GM23338 (cell line): ENCODE data around the gene SLFN13. TPM values are rescaled to one million over a fixed set of nuclear protein-coding genes. Genes with fewer than 3 reads are reported as not detected.

Experiments
- ATAC-seq: fragments of 200-7000 bp; cut with Tn5 transposase; 3 replicates; pipeline ENCODE4 v1.9.1; 2020
- DNase-seq: peaks from one replicate; pipeline ENCODE4 v3.0.0-alpha.2; 2015; ENCODE audit warnings: low spot score
- H2AFZ ChIP-seq: fragments of 200-600 bp; sonication (generic); 2 replicates; pipeline ENCODE4 v1.8.0; 2016; ENCODE audit warnings: antibody characterized with exemption, mild to moderate bottlenecking, moderate library complexity
- H3F3A ChIP-seq: fragments of 200-600 bp; sonication (generic); replicated peaks from 2 replicates; pipeline ENCODE4 v1.8.0; 2017; ENCODE audit warnings: antibody characterized with exemption, mixed run types, low read depth
- H3K27ac ChIP-seq: fragments of 200-600 bp; sonication (generic); 2 replicates; pipeline ENCODE4 v1.6.1; 2016; ENCODE audit warnings: low read depth
- H3K27me3 ChIP-seq: fragments of 200-600 bp; sonication (generic); 2 replicates; pipeline ENCODE4 v1.8.0; 2016; ENCODE audit warnings: mild to moderate bottlenecking, mixed run types, moderate library complexity; ENCODE audit not compliant: insufficient read depth
- H3K36me3 ChIP-seq: fragments of 200-600 bp; sonication (generic); 2 replicates; pipeline ENCODE4 v1.8.0; 2016; ENCODE audit warnings: mild to moderate bottlenecking; ENCODE audit not compliant: insufficient read depth
- H3K4me1 ChIP-seq: fragments of 200-600 bp; sonication (generic); 2 replicates; pipeline ENCODE4 v1.8.0; 2016; ENCODE audit warnings: mild to moderate bottlenecking, moderate library complexity; ENCODE audit not compliant: insufficient read depth
- H3K4me2 ChIP-seq: fragments of 200-600 bp; sonication (generic); 2 replicates; pipeline ENCODE4 v1.7.1; 2017; ENCODE audit warnings: mixed run types
- H3K4me3 ChIP-seq: fragments of 200-600 bp; sonication (generic); 2 replicates; pipeline ENCODE4 v1.6.1; 2016; ENCODE audit warnings: mixed run types
- H3K79me2 ChIP-seq: fragments of 200-600 bp; sonication (generic); replicated peaks from 2 replicates; pipeline ENCODE4 v1.8.0; 2017; ENCODE audit warnings: mild to moderate bottlenecking; ENCODE audit not compliant: insufficient read depth
- H3K9me2 ChIP-seq: fragments of 200-600 bp; sonication (generic); 2 replicates; pipeline ENCODE4 v1.8.0; 2017; ENCODE audit not compliant: insufficient read depth
- H4K20me1 ChIP-seq: fragments of 200-600 bp; sonication (generic); replicated peaks from 2 replicates; pipeline ENCODE4 v1.8.0; 2017; ENCODE audit warnings: mild to moderate bottlenecking; ENCODE audit not compliant: insufficient read depth
- H3K27ac Mint-ChIP-seq: 2 replicates; pipeline ENCODE4 v1.8.0; 2020; ENCODE audit warnings: inconsistent platforms, mild to moderate bottlenecking, moderate library complexity, mixed read lengths
- H3K27me3 Mint-ChIP-seq: 3 replicates; pipeline ENCODE4 v1.8.0; 2022; ENCODE audit warnings: low read depth, mild to moderate bottlenecking, moderate library complexity, mixed read lengths, inconsistent platforms; ENCODE audit not compliant: insufficient read depth, poor library complexity
- H3K36me3 Mint-ChIP-seq: 3 replicates; pipeline ENCODE4 v1.8.0; 2021; ENCODE audit warnings: low read depth, mild to moderate bottlenecking, inconsistent platforms, moderate library complexity, mixed read lengths
- H3K4me1 Mint-ChIP-seq: 3 replicates; pipeline ENCODE4 v1.8.0; 2020; ENCODE audit warnings: mild to moderate bottlenecking, inconsistent platforms, mixed read lengths
- H3K4me3 Mint-ChIP-seq: 3 replicates; pipeline ENCODE4 v1.8.0; 2021; ENCODE audit warnings: moderate library complexity, mild to moderate bottlenecking, inconsistent platforms, mixed read lengths
- H3K9me3 Mint-ChIP-seq: 3 replicates; pipeline ENCODE4 v1.8.0; 2020; ENCODE audit warnings: moderate library complexity, mild to moderate bottlenecking, inconsistent platforms, mixed read lengths
- CREB1 ChIP-seq: fragments of 250-450 bp; sonication (Bioruptor Pico); IDR thresholded peaks from 2 replicates; pipeline ENCODE4 v1.5.0; 2020; ENCODE audit warnings: low read depth, mild to moderate bottlenecking, moderate library complexity
- CTCF ChIP-seq, 2 experiments: fragments of 200-600 bp in 1 of 2; sonication (generic) in 1 of 2; conservative IDR thresholded peaks; 2 replicates each; pipeline versions ENCODE4 v1.5.1 to v1.6.1; 2016 to 2017; ENCODE audit warnings: antibody characterized with exemption in 2 of 2, low read depth in 2 of 2, mild to moderate bottlenecking in 2 of 2, moderate library complexity in 1 of 2
- EZH2 ChIP-seq: fragments of 200-600 bp; sonication (generic); IDR thresholded peaks from one replicate; pipeline ENCODE4 v1.8.0; 2017; ENCODE audit warnings: antibody characterized with exemption, mild to moderate bottlenecking, low read depth; ENCODE audit not compliant: unreplicated experiment
- EZH2phosphoT487 ChIP-seq: fragments of 200-600 bp; sonication (generic); IDR thresholded peaks from one replicate; pipeline ENCODE4 v1.8.1; 2018; ENCODE audit warnings: antibody characterized with exemption; ENCODE audit not compliant: unreplicated experiment
- JUNB ChIP-seq: IDR thresholded peaks from one replicate; pipeline ENCODE4 v1.6.1; 2016; ENCODE audit warnings: antibody characterized with exemption; ENCODE audit not compliant: unreplicated experiment
- NANOG ChIP-seq: IDR thresholded peaks from 2 replicates; pipeline ENCODE4 v1.6.1; 2016; ENCODE audit warnings: antibody characterized with exemption, borderline replicate concordance
- REST ChIP-seq: IDR thresholded peaks from one replicate; pipeline ENCODE4 v1.6.1; 2018; ENCODE audit warnings: antibody characterized with exemption; ENCODE audit not compliant: unreplicated experiment
- STAT1 ChIP-seq: IDR thresholded peaks from one replicate; pipeline ENCODE4 v1.6.1; 2016; ENCODE audit warnings: antibody characterized with exemption; ENCODE audit not compliant: unreplicated experiment
- ZNF331 ChIP-seq: fragments of 250-450 bp; sonication (Bioruptor Pico); IDR thresholded peaks from 2 replicates; pipeline ENCODE4 v1.5.0; 2020; ENCODE audit warnings: low read depth, mild to moderate bottlenecking, moderate library complexity
- polyA plus RNA-seq: library from polyadenylated mRNA; unstranded; fragments of >200 nt; fragmentation: Nextera tagmentation; extraction: Ambion mirVana; gene quantifications from 2 replicates; pipeline ENCODE4 v1.2.1, GENCODE V29; 2016
- total RNA-seq: library from RNA; depleted of rRNA; stranded (reverse); fragments of >200 nt; shearing (Covaris generic); gene quantifications from 2 replicates; pipeline ENCODE4 v1.2.3, GENCODE V29; 2014

The SLFN13 gene
- total and polyA plus RNA-seq, 2 experiments from 2014 or later: 1.0 to 3.1 TPM

- no peak for TF ChIP-seq CTCF (conservative IDR thresholded peaks at IDR 0.05; ENCODE audit: low read depth in 2 of 2)
- no peak for TF ChIP-seq JUNB
- no peak for TF ChIP-seq EZH2phosphoT487
- no peak for TF ChIP-seq CREB1 (CRISPR knock-in tag)
- TF ChIP-seq NANOG: no peak
- TF ChIP-seq ZNF331 (CRISPR knock-in tag): no peak
- TF ChIP-seq EZH2: no peak
- no peak for TF ChIP-seq REST
These were observed 42.9 kb upstream of the SLFN13 start (continued) for GRCh38 chr17:35491417-35491816.

- Histone ChIP-seq H3K36me3 (no peaks in the 10 kb centered on the region), H2AFZ (no peak overlapping the region), H3K27me3 (peaks cover 100% of the 10 kb centered on the region), H4K20me1 (peaks cover 25% of the 10 kb centered on the region), H3K4me2 (peak overlapping the region; percentile 66; the same call in 1 of the 2 replicates), H3K27ac (no peak overlapping the region), H3F3A (no peaks in the 10 kb centered on the region), H3K4me3 (peak overlapping the region; percentile 36), H3K9me2 (no peaks in the 10 kb centered on the region), H3K79me2 (no peaks in the 10 kb centered on the region), H3K4me1 (peaks cover 38% of the 10 kb centered on the region)
- H3K27me3 Mint-ChIP-seq: peaks cover 96% of the 10 kb centered on the region
- no peak overlapping the region; the same call in 2 of the 3 replicates for H3K4me3 Mint-ChIP-seq
- H3K36me3 Mint-ChIP-seq: no peaks in the 10 kb centered on the region
- H3K9me3 Mint-ChIP-seq: no peaks in the 10 kb centered on the region; the same call in 1 of the 3 replicates
- H3K27ac Mint-ChIP-seq: no peak overlapping the region
- DNase-seq (peak; percentile 65), ATAC-seq (peak; percentile 48)
- TF ChIP-seq CTCF (conservative IDR thresholded peaks at IDR 0.05; ENCODE audit: low read depth in 2 of 2) (no peak), STAT1 (no peak), EZH2 (peak; percentile 88)
- peaks cover 35% of the 10 kb centered on the region for H3K4me1 Mint-ChIP-seq
These were observed 41.4 kb upstream of the SLFN13 start for GRCh38 chr17:35489944-35490343.
